HepG2 (cell line): ENCODE measurements around the gene SPNS2.

Experiments
- CTCF ChIP-seq: sonication (generic); formaldehyde crosslinking; IDR thresholded peaks from 2 replicates; pipeline ENCODE4 v1.5.0; 2020; ENCODE audit warnings: mild to moderate bottlenecking, missing genetic modification reagents, moderate library complexity
- POLR2A ChIP-seq, 2 experiments: IDR thresholded peaks; 2 replicates each; pipeline ENCODE4 v1.6.1; 2011; ENCODE audit warnings: low read depth in 2 of 2, low read length in 2 of 2, mild to moderate bottlenecking in 1 of 2, moderate library complexity in 1 of 2; ENCODE audit not compliant: insufficient read depth in 1 of 2

- no peak for TF ChIP-seq POLR2A (IDR thresholded peaks at IDR 0.05; ENCODE audit: insufficient read depth in 1 of 2, low read depth in 2 of 2, low read length in 2 of 2)
- no peak for TF ChIP-seq CTCF (CRISPR knock-in tag)
Measured at GRCh38 chr17:4587195-4587594, 88.5 kb downstream of the SPNS2 start.
